Fibroblast of gingiva (primary cell): ENCODE results near the gene RALGDS.
"Not testable (repeated sequence)": the region's sequence is repeated elsewhere in the genome, so short reads cannot be mapped to it uniquely, and the experiment has no call there.

Experiments used
- DNase-seq: peaks from one replicate; pipeline ENCODE4 v3.0.0-alpha.2; 2011; ENCODE audit warnings: low read depth

Gene RALGDS

GRCh38 chr9:133067813-133068212 lies 53.2 kb downstream of the RALGDS start:
- DNase-seq: no peak

DNA sequence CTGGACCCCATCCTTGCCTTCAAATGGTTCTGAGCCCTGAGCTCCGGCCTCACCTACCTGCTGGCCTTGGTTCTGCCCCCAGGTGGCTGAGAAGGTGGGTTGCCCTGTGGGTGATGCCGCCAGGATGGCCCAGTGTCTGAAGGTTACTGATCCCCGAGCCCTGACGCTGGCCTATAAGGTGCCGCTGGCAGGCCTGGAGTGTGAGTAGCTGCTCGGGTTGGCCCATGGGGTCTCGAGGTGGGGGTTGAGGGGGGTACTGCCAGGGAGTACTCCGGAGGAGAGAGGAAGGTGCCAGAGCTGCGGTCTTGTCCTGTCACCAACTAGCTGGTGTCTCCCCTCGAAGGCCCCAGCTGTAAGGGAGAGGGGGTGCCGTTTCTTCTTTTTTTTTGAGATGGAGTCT lies 54.0 kb downstream of the RALGDS start:
- DNase-seq: no peak

DNA sequence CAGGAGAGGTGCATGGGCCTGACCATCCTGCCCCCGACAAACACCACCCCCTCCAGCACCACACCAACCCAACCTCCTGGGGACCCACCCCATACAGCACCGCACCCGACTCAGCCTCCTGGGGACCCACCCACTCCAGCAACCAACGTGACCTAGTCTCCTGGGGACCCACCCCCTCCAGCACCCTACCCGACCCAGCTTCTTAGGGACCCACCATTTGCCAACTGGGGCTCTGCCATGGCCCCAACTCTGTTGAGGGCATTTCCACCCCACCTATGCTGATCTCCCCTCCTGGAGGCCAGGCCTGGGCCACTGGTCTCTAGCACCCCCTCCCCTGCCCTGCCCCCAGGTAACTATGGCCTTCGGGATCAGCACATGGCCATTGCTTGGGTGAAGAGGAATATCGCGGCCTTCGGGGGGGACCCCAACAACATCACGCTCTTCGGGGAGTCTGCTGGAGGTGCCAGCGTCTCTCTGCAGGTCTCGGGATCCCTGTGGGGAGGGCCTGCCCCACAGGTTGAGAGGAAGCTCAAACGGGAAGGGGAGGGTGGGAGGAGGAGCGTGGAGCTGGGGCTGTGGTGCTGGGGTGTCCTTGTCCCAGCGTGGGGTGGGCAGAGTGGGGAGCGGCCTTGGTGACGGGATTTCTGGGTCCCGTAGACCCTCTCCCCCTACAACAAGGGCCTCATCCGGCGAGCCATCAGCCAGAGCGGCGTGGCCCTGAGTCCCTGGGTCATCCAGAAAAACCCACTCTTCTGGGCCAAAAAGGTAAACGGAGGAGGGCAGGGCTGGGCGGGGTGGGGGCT lies 54.7 kb downstream of the RALGDS start:
- DNase-seq: no peak

- DNase-seq: no peak
These were observed 56.0 kb downstream of the RALGDS start for GRCh38 chr9:133065070-133065388.

GRCh38 chr9:133064241-133065069 lies 56.6 kb downstream of the RALGDS start:
- DNase-seq: no peak

GRCh38 chr9:133063500-133064231 lies 57.4 kb downstream of the RALGDS start:
- no peak for DNase-seq

- DNase-seq: no peak
These were observed 57.9 kb downstream of the RALGDS start for GRCh38 chr9:133063159-133063499.

DNA sequence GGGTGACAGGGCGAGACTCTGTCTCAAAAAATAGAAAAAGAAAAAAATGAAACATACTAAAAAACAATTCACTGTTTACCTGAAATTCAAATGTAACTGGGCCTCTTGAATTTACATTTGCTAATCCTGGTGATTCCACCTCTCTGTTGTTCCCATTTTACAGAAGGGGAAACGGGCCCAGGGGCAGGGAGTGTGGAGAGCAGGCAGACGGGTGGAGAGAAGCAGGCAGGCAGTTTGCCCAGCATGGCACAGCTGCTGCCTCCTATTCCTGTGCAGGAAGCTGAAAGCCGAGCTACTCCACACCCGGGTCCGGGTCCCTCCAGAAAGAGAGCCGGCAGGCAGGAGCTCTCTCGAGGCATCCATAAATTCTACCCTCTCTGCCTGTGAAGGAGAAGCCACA lies 58.5 kb downstream of the RALGDS start:
- not testable (repeated sequence) for DNase-seq

DNA sequence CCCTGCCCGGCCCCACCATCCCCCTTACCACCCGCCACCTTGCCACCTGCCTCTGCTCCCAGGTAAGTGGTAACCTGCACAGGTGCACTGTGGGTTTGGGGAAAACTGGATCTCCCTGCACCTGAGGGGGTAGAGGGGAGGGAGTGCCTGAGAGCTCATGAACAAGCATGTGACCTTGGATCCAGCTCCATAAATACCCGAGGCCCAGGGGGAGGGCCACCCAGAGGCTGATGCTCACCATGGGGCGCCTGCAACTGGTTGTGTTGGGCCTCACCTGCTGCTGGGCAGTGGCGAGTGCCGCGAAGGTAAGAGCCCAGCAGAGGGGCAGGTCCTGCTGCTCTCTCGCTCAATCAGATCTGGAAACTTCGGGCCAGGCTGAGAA lies 59.3 kb downstream of the RALGDS start, which contains the start of gene CEL:
TSS of gene CEL (plus strand) at position 218 of the 382 bp plus-strand sequence. CDS start at position 240, 22 bp downstream.
- not testable (repeated sequence) for DNase-seq

DNA sequence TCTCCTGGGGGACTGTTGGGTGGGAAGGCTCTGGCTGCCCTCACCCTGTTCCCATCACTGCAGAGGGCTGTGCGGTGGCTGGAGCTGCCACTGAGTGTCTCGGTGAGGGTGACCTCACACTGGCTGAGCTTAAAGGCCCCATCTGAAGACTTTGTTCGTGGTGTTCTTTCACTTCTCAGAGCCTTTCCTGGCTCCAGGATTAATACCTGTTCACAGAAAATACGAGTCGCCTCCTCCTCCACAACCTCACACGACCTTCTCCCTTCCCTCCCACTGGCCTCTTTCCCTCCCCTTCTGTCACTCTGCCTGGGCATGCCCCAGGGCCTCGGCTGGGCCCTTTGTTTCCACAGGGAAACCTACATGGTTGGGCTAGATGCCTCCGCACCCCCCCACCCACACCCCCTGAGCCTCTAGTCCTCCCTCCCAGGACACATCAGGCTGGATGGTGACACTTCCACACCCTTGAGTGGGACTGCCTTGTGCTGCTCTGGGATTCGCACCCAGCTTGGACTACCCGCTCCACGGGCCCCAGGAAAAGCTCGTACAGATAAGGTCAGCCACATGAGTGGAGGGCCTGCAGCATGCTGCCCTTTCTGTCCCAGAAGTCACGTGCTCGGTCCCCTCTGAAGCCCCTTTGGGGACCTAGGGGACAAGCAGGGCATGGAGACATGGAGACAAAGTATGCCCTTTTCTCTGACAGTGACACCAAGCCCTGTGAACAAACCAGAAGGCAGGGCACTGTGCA lies 59.8 kb downstream of the RALGDS start:
- not testable (repeated sequence) for DNase-seq

GRCh38 chr9:133060417-133060841 lies 60.6 kb downstream of the RALGDS start:
- no peak for DNase-seq

DNA sequence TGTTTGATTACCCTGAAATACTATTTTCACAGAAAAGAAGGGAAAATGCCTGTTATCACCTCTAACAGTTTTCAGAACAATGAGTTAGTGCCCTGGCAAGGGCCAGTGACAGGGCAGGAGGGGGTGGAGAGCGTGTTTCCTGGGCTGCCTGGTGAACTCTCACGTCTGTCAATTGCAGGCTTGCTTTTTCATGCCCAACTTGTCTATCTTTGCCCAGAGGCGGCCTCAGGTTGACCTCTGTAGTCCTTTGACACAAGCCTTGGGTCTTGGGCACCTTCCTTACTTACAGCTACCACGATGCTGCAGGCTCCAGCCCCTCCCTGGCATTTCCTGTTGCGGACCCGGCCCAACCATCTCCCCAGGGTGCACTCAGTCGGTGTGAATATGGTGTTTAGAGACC lies 61.4 kb downstream of the RALGDS start:
- no peak for DNase-seq

DNA sequence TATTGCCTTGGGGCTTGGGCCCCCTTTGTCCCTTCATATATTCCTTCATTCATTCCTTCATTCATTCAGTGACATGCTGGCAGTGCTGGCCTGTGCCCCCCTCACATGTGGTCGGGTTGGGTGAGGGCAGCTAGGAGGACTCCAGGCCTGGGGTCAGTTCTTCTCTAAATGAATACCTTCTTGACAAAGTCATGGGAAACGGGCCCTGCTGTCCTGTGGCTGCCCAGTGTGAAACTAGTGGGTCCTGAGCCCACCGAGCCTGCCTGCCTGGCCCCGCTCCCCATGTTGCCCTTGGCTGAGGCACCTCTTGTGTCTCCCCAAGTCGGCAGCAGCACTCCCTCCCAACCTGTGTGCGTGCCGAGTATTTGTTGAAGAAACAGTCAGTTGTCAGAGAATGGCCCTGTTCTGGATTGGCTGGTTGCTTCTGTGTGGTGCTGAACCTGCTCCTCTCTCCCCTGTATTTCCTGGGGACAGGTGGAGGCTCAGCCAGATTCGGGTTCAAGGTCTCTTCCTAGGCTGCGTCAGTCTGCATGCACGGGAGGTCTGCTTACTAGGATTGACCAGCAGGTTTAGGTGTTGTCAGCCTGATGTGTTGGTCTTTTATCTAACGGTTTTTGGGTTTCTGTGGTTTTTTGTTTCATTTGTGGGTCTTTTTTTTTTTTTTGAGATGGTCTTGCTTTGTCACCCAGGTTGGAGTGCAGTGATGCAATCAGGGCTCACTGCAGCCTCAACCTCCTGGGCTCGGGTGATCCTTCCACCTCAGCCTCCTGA lies 62.3 kb downstream of the RALGDS start:
- DNase-seq: no peak

GRCh38 chr9:133058071-133058470 lies 63.0 kb downstream of the RALGDS start:
- no peak for DNase-seq

DNA sequence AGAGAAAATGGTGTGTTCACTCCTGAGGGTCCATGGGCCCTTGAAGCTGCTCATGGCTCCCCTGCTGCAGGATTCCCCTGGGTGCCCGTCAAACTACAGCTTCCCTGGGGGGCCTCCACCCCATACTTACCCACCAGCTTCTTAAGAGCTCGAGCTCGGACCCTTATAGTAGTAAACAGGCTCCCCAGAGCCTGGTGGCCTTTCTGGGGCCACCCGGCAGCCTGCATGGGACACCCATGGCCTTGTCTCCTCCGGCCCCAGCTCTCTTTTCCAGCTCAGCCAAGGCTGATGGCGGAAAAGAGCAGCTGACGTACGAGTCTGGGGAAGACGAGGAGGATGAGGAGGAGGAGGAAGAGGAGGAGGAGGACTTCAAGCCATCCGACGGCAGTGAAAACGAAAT lies 63.5 kb downstream of the RALGDS start:
- DNase-seq: no peak

DNA sequence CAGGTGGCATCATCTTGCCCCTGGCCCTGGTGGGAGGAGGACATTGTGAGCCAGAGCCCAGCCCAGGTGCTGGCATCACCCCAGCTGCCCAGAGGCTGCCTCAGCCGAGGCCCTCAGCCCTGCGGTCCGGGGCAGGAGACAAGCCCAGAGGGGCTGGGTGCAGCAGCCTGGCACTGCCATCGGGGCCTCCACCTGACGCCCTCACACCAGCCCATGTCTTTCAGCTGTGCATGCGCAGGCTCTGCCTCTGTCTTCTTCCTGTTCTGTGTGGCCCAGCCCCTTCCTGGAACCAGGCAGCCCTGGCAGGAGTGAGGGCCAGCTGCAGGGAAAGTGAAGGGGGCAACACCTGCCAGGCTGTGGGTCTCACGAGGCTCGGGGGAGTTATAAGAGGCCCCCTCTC lies 64.0 kb downstream of the RALGDS start:
- no peak for DNase-seq

GRCh38 chr9:133056533-133056932 lies 64.5 kb downstream of the RALGDS start:
- DNase-seq: no peak

GRCh38 chr9:133055788-133056420 lies 65.1 kb downstream of the RALGDS start:
- DNase-seq: no peak

GRCh38 chr9:133054966-133055365 lies 66.1 kb downstream of the RALGDS start:
- peak; percentile 90 for DNase-seq

- DNase-seq: no peak
These were observed 66.7 kb downstream of the RALGDS start for GRCh38 chr9:133054194-133054890.
